Activated CD4-positive, alpha-beta T cell treated with anti-CD3 and anti-CD28 coated beads, Interleukin-2, amount 50 U/mL, for 24 hours (primary cell): Measurements from ENCODE around the gene SPECC1L.

Experiments used
- DNase-seq, 2 donors: peaks; one replicate each; pipeline ENCODE4 v3.0.0-alpha.2; 2020; ENCODE audit warnings: low read depth in 1 of 2, low spot score in 1 of 2

SPECC1L gene

DNA sequence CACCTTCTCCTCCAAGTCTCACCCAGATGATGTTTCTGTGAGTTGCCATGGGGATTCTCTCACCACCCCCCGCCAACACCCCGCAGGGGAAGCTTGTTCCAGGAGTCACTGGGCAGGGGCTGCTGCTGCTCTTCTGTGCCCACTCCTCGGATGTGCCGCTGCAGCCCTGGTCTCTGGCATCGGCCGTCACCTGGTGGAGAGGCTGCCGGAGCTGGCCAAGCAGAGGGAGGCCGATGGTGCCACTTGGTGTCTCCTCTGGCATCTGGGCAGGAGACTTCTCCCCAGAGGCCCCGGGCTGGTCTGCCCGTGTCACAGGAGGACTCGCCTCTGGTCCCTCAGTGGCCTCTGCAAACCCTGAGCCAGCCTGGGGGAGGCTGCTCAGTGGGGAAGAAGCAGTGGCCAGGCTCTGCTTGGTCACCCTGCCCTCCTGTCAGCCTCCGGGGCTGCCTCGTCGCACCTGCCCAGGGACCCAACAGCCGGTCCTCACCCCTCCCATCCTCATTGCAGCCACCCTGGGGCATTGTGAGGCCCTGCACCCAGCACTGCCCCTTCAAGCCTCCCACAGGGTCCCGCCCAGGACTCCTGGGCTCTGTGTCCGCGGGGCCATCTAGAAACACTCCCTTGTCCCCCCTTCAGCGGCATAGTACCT, 156.3 kb downstream of the SPECC1L start:
- DNase-seq = no peak

- DNase-seq = peak; percentile 65 to 76
These were observed 157.0 kb downstream of the SPECC1L start, which contains the start of gene ADORA2A for GRCh38 chr22:24427500-24428164. Gene ADORA2A (plus strand): TSS chr22:24427599. CDS start chr22:24433405, 5,806 bp downstream.

- no peak for DNase-seq
These were observed 158.2 kb downstream of the SPECC1L start for GRCh38 chr22:24428751-24429410.

- DNase-seq = peak in 1 of 2 donors; percentile 61
These were observed 159.1 kb downstream of the SPECC1L start for GRCh38 chr22:24429411-24430365.

- no peak for DNase-seq
These were observed 160.0 kb downstream of the SPECC1L start for GRCh38 chr22:24430431-24431308.

- no peak for DNase-seq
These were observed 160.8 kb downstream of the SPECC1L start for GRCh38 chr22:24431309-24432034.

DNA sequence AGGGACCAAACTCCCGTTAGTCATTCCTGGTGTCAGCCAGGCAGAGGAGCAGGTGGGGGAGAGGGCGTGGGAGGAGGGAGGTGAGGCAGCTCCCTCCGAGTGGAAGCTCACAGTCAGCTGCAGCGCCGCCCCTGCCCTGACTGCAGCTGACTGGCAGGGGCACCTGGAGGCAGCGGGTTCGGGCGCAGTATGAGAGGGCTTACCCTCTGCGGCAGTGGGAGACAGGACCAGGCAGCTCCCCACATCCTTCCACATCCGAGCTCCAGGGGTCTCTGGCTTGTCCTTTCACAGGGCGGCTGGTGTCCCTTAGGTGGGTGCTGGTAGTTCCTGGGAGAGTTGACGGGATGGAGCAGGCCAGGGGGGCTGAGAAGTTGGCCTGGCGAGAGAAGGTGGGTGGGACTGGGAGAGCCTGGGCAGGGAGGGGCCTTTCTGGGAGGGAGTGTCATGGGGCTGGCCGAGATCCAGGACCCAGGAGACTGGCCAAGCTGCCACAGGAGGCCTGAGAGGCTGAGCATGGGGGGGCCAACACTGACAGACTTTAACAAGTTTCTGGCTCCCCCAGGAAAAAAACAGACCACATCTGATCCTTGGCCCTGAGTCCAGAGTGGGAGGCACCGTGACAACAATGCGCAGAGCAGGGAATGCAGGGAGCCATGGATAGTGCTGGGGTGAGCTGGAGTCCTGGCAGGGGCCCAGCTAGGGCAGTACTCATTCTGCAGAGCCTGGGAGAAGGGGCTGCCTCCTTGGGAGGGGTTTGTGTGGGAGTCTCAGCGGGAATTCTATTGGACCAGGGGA, 161.6 kb downstream of the SPECC1L start:
- no peak for DNase-seq

- no peak for DNase-seq
These were observed 162.6 kb downstream of the SPECC1L start for GRCh38 chr22:24433001-24433827.

DNA sequence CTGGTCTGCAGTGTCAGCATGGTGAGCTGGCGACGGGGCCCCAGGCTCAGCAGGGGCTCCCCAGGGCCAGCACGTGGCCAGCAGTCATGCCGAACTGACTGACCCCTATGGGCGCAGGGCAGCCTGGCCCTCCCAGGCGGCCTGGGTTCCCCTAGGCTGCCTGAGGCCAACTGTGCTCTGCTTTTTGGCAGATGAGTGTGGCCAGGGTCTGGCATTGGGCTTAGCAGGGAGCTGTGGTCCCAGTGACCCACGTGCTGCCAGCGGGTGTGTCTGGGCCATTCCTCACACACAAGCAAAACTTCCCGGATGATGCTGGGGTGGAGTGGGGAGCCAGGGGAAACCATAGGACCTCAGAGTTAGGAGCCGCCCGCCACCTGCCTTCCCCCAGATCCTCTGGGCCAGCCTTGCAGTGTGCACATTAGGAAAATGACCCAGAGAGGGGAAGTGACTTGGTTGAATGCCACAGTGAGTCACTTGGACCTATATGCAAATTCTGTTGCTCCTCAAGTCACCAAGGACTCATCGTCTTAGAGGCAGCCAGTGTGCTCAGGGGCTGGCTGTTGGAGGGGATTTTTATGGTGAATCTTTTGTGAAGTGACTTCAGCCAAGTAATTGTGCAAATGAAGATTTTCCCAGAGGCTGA, 163.3 kb downstream of the SPECC1L start:
- no peak for DNase-seq

- peak; percentile 60 to 80 for DNase-seq
These were observed 164.1 kb downstream of the SPECC1L start for GRCh38 chr22:24434471-24435322.

DNA sequence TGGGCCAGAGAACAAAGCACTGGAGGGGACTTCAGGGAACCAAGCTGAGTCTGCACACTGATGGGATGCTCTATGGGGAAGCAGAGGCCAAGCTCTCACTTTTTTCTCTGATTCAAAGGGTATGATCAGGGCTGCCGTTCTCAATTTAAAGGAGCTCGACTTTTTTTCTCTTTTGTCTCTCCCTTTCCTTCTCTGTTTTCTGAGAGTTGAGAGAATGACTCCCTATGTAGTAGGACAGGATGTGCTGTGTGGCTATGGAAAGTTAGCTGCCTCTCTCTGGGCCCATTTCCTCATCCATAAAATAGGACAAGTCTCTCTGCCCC, 164.7 kb downstream of the SPECC1L start:
- DNase-seq = no peak

GRCh38 chr22:24435861-24436371, 165.3 kb downstream of the SPECC1L start:
- no peak for DNase-seq

DNA sequence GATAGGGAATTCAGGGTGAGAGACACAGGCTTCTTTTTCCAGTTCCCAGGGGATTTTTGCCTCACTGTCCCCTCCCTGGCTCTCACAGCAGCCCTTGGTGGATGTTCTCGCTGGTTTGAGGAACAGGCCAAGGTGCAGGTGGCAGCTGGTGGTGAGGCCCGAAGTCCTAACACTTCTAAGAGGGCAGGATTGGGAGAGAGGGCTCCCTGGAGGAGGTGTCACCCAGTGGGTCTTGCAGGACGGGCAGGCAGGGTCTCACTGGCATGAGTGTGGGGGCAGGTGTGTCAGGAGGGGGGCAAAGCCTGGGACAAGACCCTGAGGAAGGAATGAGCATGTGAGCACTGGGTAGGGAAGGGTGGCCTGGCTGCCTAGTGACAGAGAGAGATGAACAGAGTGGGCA, 165.9 kb downstream of the SPECC1L start:
- DNase-seq = no peak

DNA sequence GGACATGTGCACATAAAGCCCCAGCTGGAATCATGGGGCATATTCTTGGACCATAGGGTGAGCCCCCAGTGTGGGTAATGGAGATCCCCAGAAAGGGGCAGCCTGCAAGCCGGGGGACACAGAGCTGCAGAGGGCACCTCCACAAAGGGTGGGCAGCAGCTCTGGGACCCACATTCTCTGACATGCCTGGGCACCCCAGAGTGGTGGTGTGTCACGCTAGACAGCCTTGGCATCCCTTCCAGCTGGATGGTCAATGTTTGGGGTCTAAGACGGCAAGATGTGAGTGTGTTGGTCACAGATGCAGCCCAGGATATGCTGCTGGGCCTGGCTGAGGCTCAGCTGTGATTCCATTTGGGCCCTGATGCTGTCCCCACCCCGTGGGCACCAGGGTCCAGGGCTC, 166.5 kb downstream of the SPECC1L start:
- no peak for DNase-seq

- DNase-seq = no peak
These were observed 167.2 kb downstream of the SPECC1L start for GRCh38 chr22:24437741-24438328.

DNA sequence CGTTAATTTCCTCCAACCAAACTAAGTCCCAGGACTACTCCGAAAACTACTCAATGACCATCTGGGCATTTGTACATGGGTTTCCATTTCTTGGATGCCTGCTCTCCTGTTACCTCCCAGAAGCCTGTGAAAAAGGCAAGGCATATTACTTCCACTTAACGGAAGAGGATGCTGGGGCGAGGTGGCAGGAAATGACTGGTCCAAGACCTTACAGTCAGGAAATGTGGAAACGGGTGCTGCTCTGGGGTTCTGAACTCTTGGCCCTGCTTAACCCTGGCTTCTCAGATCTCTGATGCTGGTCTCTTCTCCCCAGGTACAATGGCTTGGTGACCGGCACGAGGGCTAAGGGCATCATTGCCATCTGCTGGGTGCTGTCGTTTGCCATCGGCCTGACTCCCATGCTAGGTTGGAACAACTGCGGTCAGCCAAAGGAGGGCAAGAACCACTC, 169.7 kb downstream of the SPECC1L start:
- no peak for DNase-seq
